Endothelial cell of umbilical vein (primary cell): ENCODE data around the gene GTSE1. TPM values are rescaled to one million over a fixed set of nuclear protein-coding genes. Genes with fewer than 3 reads are reported as not detected.

ENCODE experiments used
- BruUV-seq: library from RNA; stranded (reverse); fragments of 400-500 nt; replicated peaks from 2 replicates; lab custom pipeline; 2021; lab: Mats Ljungman, UMichigan
- CTCF ChIA-PET: fragments of 300-600, 350-600 bp; sonication (Branson Sonifier 250); formaldehyde crosslinking; loops from one replicate; lab custom pipeline; 2021; ENCODE audit warnings: antibody characterized with exemption, inconsistent platforms; lab: Charles Lee
- POLR2A ChIA-PET: fragments of 300-600, 350-600 bp; sonication (Branson Sonifier 250); formaldehyde crosslinking; loops from one replicate; lab custom pipeline; 2021; ENCODE audit warnings: antibody characterized with exemption, inconsistent platforms; lab: Charles Lee
- DNase-seq: peaks from one replicate; pipeline ENCODE4 v3.0.0-alpha.2; 2011; ENCODE audit warnings: low read depth, low spot score
- FAIRE-seq: peaks from 2 replicates; lab custom pipeline; 2011; peaks lifted over from hg19 to GRCh38; lab: Jason Lieb, UNC
- H2AFZ ChIP-seq: 2 replicates; pipeline ENCODE4 v1.6.0; 2012; ENCODE audit warnings: low read depth, low read length, control low read depth, inconsistent platforms
- H3K27ac ChIP-seq: 2 replicates; pipeline ENCODE4 v1.5.1; 2011; ENCODE audit warnings: low read depth, mild to moderate bottlenecking, control low read depth, low read length, moderate library complexity; ENCODE audit not compliant: insufficient read depth
- H3K27me3 ChIP-seq, 2 experiments: 2 replicates each; pipeline versions ENCODE4 v1.6.0 to v1.6.1; 2011; ENCODE audit warnings: low read length in 2 of 2, mixed read lengths in 1 of 2; ENCODE audit not compliant: control insufficient read depth in 2 of 2, insufficient read depth in 2 of 2
- H3K36me3 ChIP-seq, 2 experiments: 2 replicates in 1 of 2; 3 replicates in 1 of 2; pipeline ENCODE4 v1.5.1; 2011; ENCODE audit warnings: low read length in 2 of 2, mild to moderate bottlenecking in 1 of 2, moderate library complexity in 1 of 2; ENCODE audit not compliant: control insufficient read depth in 2 of 2, insufficient read depth in 2 of 2; ENCODE audit errors: extremely low read depth in 1 of 2
- H3K4me1 ChIP-seq: 3 replicates; pipeline ENCODE4 v1.5.1; 2011; ENCODE audit warnings: mild to moderate bottlenecking, low read length; ENCODE audit not compliant: control insufficient read depth, insufficient read depth; ENCODE audit errors: extremely low read depth
- H3K4me2 ChIP-seq: 2 replicates; pipeline ENCODE4 v1.6.1; 2011; ENCODE audit warnings: low read length, control low read depth, mixed read lengths; ENCODE audit not compliant: insufficient read depth
- H3K4me3 ChIP-seq, 3 experiments: fragments of 200-600 bp in 1 of 3; sonication (generic), shearing (Covaris generic) in 1 of 3; replicated peaks in 1 of 3; 2 replicates each; pipeline ENCODE4 v1.5.1; 2011 to 2016; ENCODE audit warnings: control low read depth in 3 of 3, low read length in 3 of 3, mild to moderate bottlenecking in 2 of 3, inconsistent platforms in 1 of 3, low read depth in 1 of 3, moderate library complexity in 1 of 3; ENCODE audit not compliant: insufficient read depth in 1 of 3
- H3K79me2 ChIP-seq: 2 replicates; pipeline ENCODE4 v1.6.0; 2012; ENCODE audit warnings: low read length, inconsistent platforms; ENCODE audit not compliant: control insufficient read depth, insufficient read depth
- H3K9ac ChIP-seq: replicated peaks from 2 replicates; pipeline ENCODE3; 2011; ENCODE audit warnings: low read length, control low read depth; ENCODE audit not compliant: insufficient read depth; ENCODE audit errors: extremely low read depth
- H3K9me1 ChIP-seq: replicated peaks from 3 replicates; pipeline ENCODE4 v1.6.0; 2011; ENCODE audit warnings: mild to moderate bottlenecking, low read length; ENCODE audit not compliant: control insufficient read depth, insufficient read depth; ENCODE audit errors: extremely low read depth
- H3K9me3 ChIP-seq: replicated peaks from 2 replicates; pipeline ENCODE4 v1.5.1; 2012; ENCODE audit warnings: low read length, inconsistent platforms; ENCODE audit not compliant: control insufficient read depth, insufficient read depth
- H4K20me1 ChIP-seq: replicated peaks from 2 replicates; pipeline ENCODE3; 2011; ENCODE audit warnings: mild to moderate bottlenecking, low read length; ENCODE audit not compliant: control insufficient read depth, insufficient read depth; ENCODE audit errors: extremely low read depth
- CTCF ChIP-seq, 2 donors: IDR thresholded peaks; 1 replicate in 1 of 2; 2 replicates in 1 of 2; pipeline ENCODE4 v1.5.1; 2011; ENCODE audit warnings: low read length in 2 of 2, mild to moderate bottlenecking in 2 of 2, moderate library complexity in 2 of 2, control low read depth in 1 of 2, inconsistent platforms in 1 of 2, low read depth in 1 of 2; ENCODE audit not compliant: insufficient read depth in 1 of 2; ENCODE audit errors: extremely low read depth in 1 of 2
- EZH2 ChIP-seq: IDR thresholded peaks from 2 replicates; pipeline ENCODE4 v1.6.1; 2012; ENCODE audit warnings: borderline replicate concordance, low read depth, mild to moderate bottlenecking, moderate library complexity, low read length, inconsistent platforms; ENCODE audit not compliant: severe bottlenecking
- GATA2 ChIP-seq: IDR thresholded peaks from 2 replicates; pipeline ENCODE4 v1.7.0; 2011; ENCODE audit warnings: low read depth, mild to moderate bottlenecking, moderate library complexity, mixed read lengths, low read length; ENCODE audit not compliant: insufficient read length, insufficient read depth
- POLR2A ChIP-seq: IDR thresholded peaks from 2 replicates; pipeline ENCODE4 v1.6.1; 2012; ENCODE audit warnings: low read depth, mild to moderate bottlenecking, control low read depth, low read length
- POLR2AphosphoS5 ChIP-seq: IDR thresholded peaks from 2 replicates; pipeline ENCODE4 v1.6.1; 2012; ENCODE audit warnings: low read depth, mild to moderate bottlenecking, control low read depth, low read length, moderate library complexity; ENCODE audit not compliant: insufficient read depth
- dilution Hi-C: fragments of 300-500 bp; cut with MboI; formaldehyde crosslinking; loops from one replicate; pipeline ENCODE4 v1.15.0; 2019; ENCODE audit warnings: low sequenced_read_pairs; ENCODE audit not compliant: extremely low pct_ligation_motif_present
- intact Hi-C: fragments of 100-400 bp; cut with micrococcal nuclease; formaldehyde crosslinking; loops from one replicate; pipeline ENCODE4 v1.10.0; 2022
- polyA plus RNA-seq, 4 experiments: library from polyadenylated mRNA; depleted of rRNA in 3 of 4; stranded (reverse) in 3 of 4; unstranded in 1 of 4; fragments of >200 nt; gene quantifications; 2 replicates each; pipeline versions ENCODE4 v1.2.1 to v1.2.3, GENCODE V29; 2011 to 2012; ENCODE audit warnings: missing spikeins in 1 of 4
- total RNA-seq: library from RNA; stranded (reverse); gene quantifications from 2 replicates; pipeline ENCODE4 v1.2.3, GENCODE V29; 2021

The GTSE1 gene
- total and polyA plus RNA-seq, 2 donors (not counting 3 experiments of a cell fraction or from before 2014, with no cell fraction given) = 25.9 to 57.2 TPM

GRCh38 chr22:46259374-46259773 lies 37.3 kb upstream of the GTSE1 start:
- intact Hi-C loops = no loop called here
- H3K9me1 ChIP-seq = no peaks in the 10 kb centered on the region
- TF ChIP-seq POLR2AphosphoS5 = no peak
- TF ChIP-seq POLR2A = no peak
- TF ChIP-seq EZH2 = no peak
- no peak for TF ChIP-seq CTCF (IDR thresholded peaks at IDR 0.05; ENCODE audit: extremely low read depth in 1 of 2, insufficient read depth in 1 of 2, low read depth in 1 of 2, low read length in 2 of 2)
- TF ChIP-seq GATA2 = no peak
- DNase-seq (no peak), FAIRE-seq (no peak)
- no peak overlapping the region for H3K27ac ChIP-seq
- H3K27me3 ChIP-seq = peaks cover 40 to 55% of the 10 kb centered on the region in 2 experiments
- no peaks in the 10 kb centered on the region for H4K20me1 ChIP-seq
- H2AFZ ChIP-seq = no peak overlapping the region
- H3K4me2 ChIP-seq = no peak overlapping the region
- no peaks in the 10 kb centered on the region for H3K4me1 ChIP-seq
- POLR2A ChIA-PET = no interaction called here
- CTCF ChIA-PET = no interaction called here
- no TSS peak for BruUV-seq
- H3K9ac ChIP-seq = no peak overlapping the region
- H3K36me3 ChIP-seq = no peaks in the 10 kb centered on the region
- dilution Hi-C loops = no loop called here
- H3K79me2 ChIP-seq = no peaks in the 10 kb centered on the region
- no peaks in the 10 kb centered on the region for H3K9me3 ChIP-seq
- no peak overlapping the region for H3K4me3 ChIP-seq

GRCh38 chr22:46260038-46260437 lies 36.6 kb upstream of the GTSE1 start:
- FAIRE-seq = no peak
- BruUV-seq = no TSS peak
- H3K4me2 ChIP-seq = no peak overlapping the region
- H3K4me3 ChIP-seq = no peak overlapping the region
- DNase-seq = no peak
- dilution Hi-C loops = no loop called here
- no peaks in the 10 kb centered on the region for H3K9me1 ChIP-seq
- H3K27me3 ChIP-seq = peaks cover 40 to 55% of the 10 kb centered on the region in 2 experiments
- CTCF ChIA-PET = interaction anchor here (3.6 kb wide), 1 partner anchor 10 kb away, joined by 11 read pairs; the partner anchor contains the start of gene CDPF1
- no peaks in the 10 kb centered on the region for H3K79me2 ChIP-seq
- no peak overlapping the region for H3K9ac ChIP-seq
- POLR2A ChIA-PET = no interaction called here
- no peaks in the 10 kb centered on the region for H4K20me1 ChIP-seq
- no peaks in the 10 kb centered on the region for H3K4me1 ChIP-seq
- H3K9me3 ChIP-seq = no peaks in the 10 kb centered on the region
- TF ChIP-seq GATA2 (no peak), POLR2AphosphoS5 (no peak)
- H3K27ac ChIP-seq = no peak overlapping the region
- no peaks in the 10 kb centered on the region for H3K36me3 ChIP-seq
- no peak overlapping the region for H2AFZ ChIP-seq
- intact Hi-C loops = no loop called here
